GM12878 (cell line): ENCODE measurements around the gene POMT1. TPM values are rescaled to one million over a fixed set of nuclear protein-coding genes. Genes with fewer than 3 reads are reported as not detected.

ENCODE experiments used
- ATAC-seq: fragments of 200-7000 bp; cut with Tn5 transposase; 3 replicates; pipeline ENCODE4 v1.9.1; 2020; ENCODE audit warnings: mild to moderate bottlenecking, moderate library complexity
- BruUV-seq: library from RNA; stranded (reverse); fragments of 400-500 nt; replicated peaks from 2 replicates; lab custom pipeline; 2021; lab: Mats Ljungman, UMichigan
- CTCF ChIA-PET: fragments of 300-600 bp; sonication (Branson Sonifier 250); formaldehyde crosslinking; extraction: SDS; loops from one replicate; lab custom pipeline; 2021; ENCODE audit warnings: inconsistent platforms; lab: Yijun Ruan, JAX
- POLR2A ChIA-PET: fragments of 350-600 bp; formaldehyde crosslinking; extraction: SDS; loops from one replicate; lab custom pipeline; 2021; ENCODE audit warnings: inconsistent platforms; lab: Charles Lee
- RAD21 ChIA-PET: fragments of 300-600 bp; sonication (Branson Sonifier 250); formaldehyde crosslinking; loops from one replicate; lab custom pipeline; 2023; ENCODE audit warnings: antibody characterized with exemption; ENCODE audit not compliant: unreplicated experiment; lab: Charles Lee
- SMC1A ChIA-PET: fragments of 300-600 bp; sonication (Branson Sonifier 250); formaldehyde crosslinking; loops from one replicate; lab custom pipeline; 2023; ENCODE audit not compliant: unreplicated experiment, uncharacterized antibody; lab: Charles Lee
- DNase-seq: peaks from one replicate; pipeline ENCODE4 v3.0.0-alpha.2; 2011; ENCODE audit warnings: low read depth, low spot score
- FAIRE-seq: peaks from 3 replicates; lab custom pipeline; 2011; peaks lifted over from hg19 to GRCh38; lab: Jason Lieb, UNC
- H2AFZ ChIP-seq: 2 replicates; pipeline ENCODE4 v1.6.0; 2011; ENCODE audit warnings: low read depth, low read length, control low read depth; ENCODE audit not compliant: control insufficient read depth
- H3K27ac ChIP-seq: 2 replicates; pipeline ENCODE4 v1.5.1; 2011; ENCODE audit warnings: control low read depth; ENCODE audit not compliant: control insufficient read depth, insufficient read depth
- H3K27me3 ChIP-seq, 2 experiments: replicated peaks in 1 of 2; 2 replicates each; pipeline versions ENCODE4 v1.6.0 to v1.6.1; 2011; ENCODE audit warnings: low read length in 1 of 2; ENCODE audit not compliant: control insufficient read depth in 2 of 2, insufficient read depth in 2 of 2
- H3K36me3 ChIP-seq, 2 experiments: 2 replicates each; pipeline ENCODE4 v1.5.1; 2011; ENCODE audit warnings: low read length in 1 of 2; ENCODE audit not compliant: control insufficient read depth in 2 of 2, insufficient read depth in 2 of 2
- H3K4me1 ChIP-seq: 2 replicates; pipeline ENCODE4 v1.6.1; 2011; ENCODE audit warnings: mild to moderate bottlenecking, low read length, moderate library complexity, mixed read lengths; ENCODE audit not compliant: control insufficient read depth, insufficient read depth
- H3K4me2 ChIP-seq: 2 replicates; pipeline ENCODE4 v1.6.0; 2011; ENCODE audit warnings: control low read depth; ENCODE audit not compliant: control insufficient read depth, insufficient read depth
- H3K4me3 ChIP-seq: fragments of 200-600 bp; sonication (generic); 2 replicates; pipeline ENCODE4 v1.5.1; 2016
- H3K79me2 ChIP-seq: 2 replicates; pipeline ENCODE4 v1.6.0; 2011; ENCODE audit warnings: low read length; ENCODE audit not compliant: control insufficient read depth, insufficient read depth
- H3K9ac ChIP-seq: 2 replicates; pipeline ENCODE4 v1.8.0; 2011; ENCODE audit warnings: low read length, control low read depth, mixed read lengths; ENCODE audit not compliant: control insufficient read depth, insufficient read depth
- H3K9me3 ChIP-seq: replicated peaks from 3 replicates; pipeline ENCODE4 v1.5.1; 2011; ENCODE audit warnings: mild to moderate bottlenecking, low read length; ENCODE audit not compliant: control insufficient read depth, insufficient read depth
- H4K20me1 ChIP-seq: 2 replicates; pipeline ENCODE4 v1.6.0; 2011; ENCODE audit not compliant: control insufficient read depth, insufficient read depth
- ATF3 ChIP-seq: IDR thresholded peaks from 2 replicates; pipeline ENCODE4 v1.6.1; 2011; ENCODE audit warnings: low read depth, mild to moderate bottlenecking, low read length, moderate library complexity, borderline replicate concordance; ENCODE audit errors: extremely low read depth
- POLR2A ChIP-seq: IDR thresholded peaks from 2 replicates; pipeline ENCODE4 v1.6.1; 2011; ENCODE audit warnings: low read depth, mild to moderate bottlenecking, low read length
- RELB ChIP-seq: fragments of 450-650 bp; IDR thresholded peaks from 2 replicates; pipeline ENCODE4 v1.6.1; 2017; ENCODE audit warnings: low read depth, mild to moderate bottlenecking, moderate library complexity
- SMC3 ChIP-seq: IDR thresholded peaks from 2 replicates; pipeline ENCODE4 v1.6.1; 2011; ENCODE audit warnings: low read length, improper control_type of control experiment, borderline replicate concordance
- SREBF2 ChIP-seq: IDR thresholded peaks from 2 replicates; pipeline ENCODE4 v1.6.1; 2012; ENCODE audit warnings: mild to moderate bottlenecking, low read length
- WGBS: methylation state at CpG from one replicate; pipeline ENCODE4 v1.1.6; 2016; ENCODE audit warnings: low lambda C conversion rate; ENCODE audit not compliant: insufficient replicate concordance, insufficient coverage; ENCODE audit errors: missing lambda C conversion rate; 5-methylcytosine and 5-hydroxymethylcytosine counted together
- in situ Hi-C: fragments of 300-500 bp; cut with MboI; formaldehyde crosslinking; loops from 9 replicates; pipeline ENCODE4 v1.14.3; 2018; ENCODE audit warnings: mixed read lengths
- intact Hi-C: fragments of 100-400 bp; cut with micrococcal nuclease; formaldehyde crosslinking; loops from one replicate; pipeline ENCODE4 v1.14.2; 2022; ENCODE audit not compliant: unreplicated experiment
- polyA plus RNA-seq, 11 experiments: library from polyadenylated mRNA; depleted of rRNA in 4 of 11; unstranded in 6 of 11; stranded (reverse) in 5 of 11; fragments of >200 nt; fragmentation: Nextera tagmentation in 4 of 11; fragmentation: Illumina TruSeq in 1 of 11; extraction: Ambion mirVana in 4 of 11; extraction: Trizol in 1 of 11; gene quantifications; 1 replicate in 1 of 11; 2 replicates in 10 of 11; pipeline versions ENCODE4 v1.2.1 to v1.2.3, GENCODE V29; 2011 to 2016; ENCODE audit warnings: inconsistent platforms in 2 of 11, missing spikeins in 2 of 11, low read depth in 1 of 11
- total RNA-seq, 4 experiments: library from RNA; depleted of rRNA in 3 of 4; stranded (reverse); fragments of >200 nt in 3 of 4; fragmentation: Illumina TruSeq in 1 of 4; extraction: Trizol in 1 of 4; gene quantifications; 2 replicates each; pipeline versions ENCODE4 v1.2.1 to v1.2.3, GENCODE V29; 2013 to 2021

The POMT1 gene
- total and polyA plus RNA-seq, 10 of the 15 experiments (the other 5 are each of a cell fraction or from before 2014, with no cell fraction given), result 1.2 to 19.2 (median 12.6) TPM

GRCh38 chr9:131487001-131487400 lies 15.7 kb upstream of the POMT1 start (continued):
- TF ChIP-seq RELB (no peak), SREBF2 (no peak), SMC3 (no peak)
- TF ChIP-seq, all 136 proteins: peak for 0

GRCh38 chr9:131487621-131488031 lies 15.1 kb upstream of the POMT1 start:
- Histone ChIP-seq H3K79me2 (no peaks in the 10 kb centered on the region), H3K36me3 (peaks cover 66 to 77% of the 10 kb centered on the region in 2 experiments), H2AFZ (no peak overlapping the region), H4K20me1 (no peaks in the 10 kb centered on the region), H3K9me3 (no peaks in the 10 kb centered on the region), H3K4me1 (no peaks in the 10 kb centered on the region), H3K27ac (no peak overlapping the region), H3K4me3 (no peak overlapping the region), H3K4me2 (no peak overlapping the region), H3K9ac (no peak overlapping the region), H3K27me3 (no peaks in the 10 kb centered on the region)
- over 99% methylated on average over 14 of the region's 14 CpGs for WGBS
- in situ Hi-C loops (no loop called here), intact Hi-C loops (no loop called here)
- no TSS peak for BruUV-seq
- ChIA-PET RAD21 (no interaction called here), CTCF (interaction anchor here (1.3 kb wide), 1 partner anchor 9 kb away, joined by 3 read pairs; no protein-coding TSS in a partner anchor), SMC1A (no interaction called here), POLR2A (no interaction called here)
- FAIRE-seq (no peak), ATAC-seq (no peak), DNase-seq (no peak)
- TF ChIP-seq POLR2A (0 out of 2 replicates have a peak, but pooled peaks have one; percentile 9), ATF3 (no peak)
